Measurements from ENCODE around the gene DAP. TPM values are rescaled to one million over a fixed set of nuclear protein-coding genes. Genes with fewer than 3 reads are reported as not detected.

DAP gene
- total and polyA plus RNA-seq, 2 donors from 2014 or later: 123 to 133 TPM

DNA sequence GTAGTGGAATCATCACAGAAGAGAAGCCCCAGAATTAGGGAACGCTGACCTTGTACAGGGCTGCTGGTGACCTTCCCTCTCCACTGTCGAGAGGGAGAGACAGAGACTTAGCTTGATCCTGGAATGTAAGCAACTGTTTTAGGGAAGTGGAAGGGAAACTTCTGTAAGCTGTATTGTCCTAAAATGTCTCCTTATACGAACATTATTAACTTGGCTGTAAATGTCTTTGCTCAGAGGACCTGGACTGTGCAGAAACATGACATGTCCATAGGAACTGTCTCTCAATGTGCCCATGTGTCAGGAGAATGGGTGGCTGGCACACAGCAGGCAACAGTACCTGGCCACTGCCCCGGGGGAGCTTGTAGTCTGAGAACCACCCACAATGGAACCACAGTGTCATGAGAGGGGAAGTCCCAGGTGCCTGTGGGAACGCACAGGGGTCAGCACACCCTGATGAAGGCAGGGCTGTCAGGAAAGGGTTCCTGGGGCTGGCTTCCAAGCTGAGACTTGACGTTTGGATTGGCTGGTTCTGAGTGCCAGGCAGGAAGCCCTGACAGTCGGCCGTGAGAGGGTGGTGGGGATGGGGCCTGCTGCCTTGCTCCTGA, 34.0 kb downstream of the DAP start:
- no peak for FAIRE-seq

GRCh38 chr5:10726179-10726912, 34.7 kb downstream of the DAP start:
- TF ChIP-seq, protein P1, sequence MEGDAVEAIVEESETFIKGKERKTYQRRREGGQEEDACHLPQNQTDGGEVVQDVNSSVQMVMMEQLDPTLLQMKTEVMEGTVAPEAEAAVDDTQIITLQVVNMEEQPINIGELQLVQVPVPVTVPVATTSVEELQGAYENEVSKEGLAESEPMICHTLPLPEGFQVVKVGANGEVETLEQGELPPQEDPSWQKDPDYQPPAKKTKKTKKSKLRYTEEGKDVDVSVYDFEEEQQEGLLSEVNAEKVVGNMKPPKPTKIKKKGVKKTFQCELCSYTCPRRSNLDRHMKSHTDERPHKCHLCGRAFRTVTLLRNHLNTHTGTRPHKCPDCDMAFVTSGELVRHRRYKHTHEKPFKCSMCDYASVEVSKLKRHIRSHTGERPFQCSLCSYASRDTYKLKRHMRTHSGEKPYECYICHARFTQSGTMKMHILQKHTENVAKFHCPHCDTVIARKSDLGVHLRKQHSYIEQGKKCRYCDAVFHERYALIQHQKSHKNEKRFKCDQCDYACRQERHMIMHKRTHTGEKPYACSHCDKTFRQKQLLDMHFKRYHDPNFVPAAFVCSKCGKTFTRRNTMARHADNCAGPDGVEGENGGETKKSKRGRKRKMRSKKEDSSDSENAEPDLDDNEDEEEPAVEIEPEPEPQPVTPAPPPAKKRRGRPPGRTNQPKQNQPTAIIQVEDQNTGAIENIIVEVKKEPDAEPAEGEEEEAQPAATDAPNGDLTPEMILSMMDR (IDR thresholded peaks at IDR 0.05; ENCODE audit: borderline replicate concordance, extremely low read depth, insufficient read depth): no peak
- Histone ChIP-seq H3K9me3 (ENCODE audit: control insufficient read depth in 2 of 3, insufficient read depth in 1 of 3, low read length in 3 of 3) (no peaks in the 10 kb centered on the region), H3K27ac (ENCODE audit: low read depth in 2 of 2, low read length in 2 of 2) (no peak overlapping the region), H3K36me3 (ENCODE audit: control insufficient read depth in 2 of 3, insufficient read depth in 3 of 3, low read length in 3 of 3) (peaks cover 0 to 3% (median 0%) of the 10 kb centered on the region in 3 donors), H3K9ac (ENCODE audit: low read length in 3 of 3) (no peak overlapping the region), H3K27me3 (ENCODE audit: control insufficient read depth, insufficient read depth, low read length) (no peaks in the 10 kb centered on the region), H3K4me3 (ENCODE audit: low read length in 3 of 3) (no peak overlapping the region), H3K4me1 (ENCODE audit: control insufficient read depth in 2 of 3, insufficient read depth in 2 of 3, low read depth in 1 of 3, low read length in 3 of 3) (peaks cover 0 to 4% (median 0%) of the 10 kb centered on the region in 3 donors)
- FAIRE-seq: no peak
- intact Hi-C loops (cut with DNase I): no loop called here
- DNase-seq: no peak

More for the DNA sequence above, 34.0 kb downstream of the DAP start:
- H3K9me3 ChIP-seq (ENCODE audit: control insufficient read depth in 2 of 3, insufficient read depth in 1 of 3, low read length in 3 of 3): no peaks in the 10 kb centered on the region
- H3K27ac ChIP-seq (ENCODE audit: low read depth in 2 of 2, low read length in 2 of 2): no peak overlapping the region
- no peak for DNase-seq
- H3K4me3 ChIP-seq (ENCODE audit: low read length in 3 of 3): no peak overlapping the region
- H3K27me3 ChIP-seq (ENCODE audit: control insufficient read depth, insufficient read depth, low read length): no peaks in the 10 kb centered on the region
- H3K36me3 ChIP-seq (ENCODE audit: control insufficient read depth in 2 of 3, insufficient read depth in 3 of 3, low read length in 3 of 3): peaks cover 0 to 3% (median 0%) of the 10 kb centered on the region in 3 donors
- intact Hi-C loops (cut with DNase I): no loop called here
- TF ChIP-seq, protein P1 (IDR thresholded peaks at IDR 0.05; ENCODE audit: borderline replicate concordance, extremely low read depth, insufficient read depth): no peak
- H3K4me1 ChIP-seq (ENCODE audit: control insufficient read depth in 2 of 3, insufficient read depth in 2 of 3, low read depth in 1 of 3, low read length in 3 of 3): peaks cover 0 to 4% (median 0%) of the 10 kb centered on the region in 3 donors
- no peak overlapping the region for H3K9ac ChIP-seq (ENCODE audit: low read length in 3 of 3)

GRCh38 chr5:10725636-10726035, 35.4 kb downstream of the DAP start:
- DNase-seq (no peak), FAIRE-seq (no peak)
- H3K9ac ChIP-seq (ENCODE audit: low read length in 3 of 3): no peak overlapping the region
- H3K9me3 ChIP-seq (ENCODE audit: control insufficient read depth in 2 of 3, insufficient read depth in 1 of 3, low read length in 3 of 3): no peaks in the 10 kb centered on the region
- peaks cover 0 to 4% (median 0%) of the 10 kb centered on the region in 3 donors for H3K4me1 ChIP-seq (ENCODE audit: control insufficient read depth in 2 of 3, insufficient read depth in 2 of 3, low read depth in 1 of 3, low read length in 3 of 3)
- H3K36me3 ChIP-seq (ENCODE audit: control insufficient read depth in 2 of 3, insufficient read depth in 3 of 3, low read length in 3 of 3): peaks cover 0 to 3% (median 0%) of the 10 kb centered on the region in 3 donors
- intact Hi-C loops (cut with DNase I): no loop called here
- no peak overlapping the region for H3K27ac ChIP-seq (ENCODE audit: low read depth in 2 of 2, low read length in 2 of 2)
- no peak overlapping the region for H3K4me3 ChIP-seq (ENCODE audit: low read length in 3 of 3)
- H3K27me3 ChIP-seq (ENCODE audit: control insufficient read depth, insufficient read depth, low read length): no peaks in the 10 kb centered on the region
- TF ChIP-seq, protein P1 (IDR thresholded peaks at IDR 0.05; ENCODE audit: borderline replicate concordance, extremely low read depth, insufficient read depth): no peak
